Mammary epithelial cell (primary cell): ENCODE measurements around the gene F2RL3.

Experiments used
- CTCF ChIP-seq, 2 donors: IDR thresholded peaks in 1 of 2; conservative IDR thresholded peaks in 1 of 2; 2 replicates each; pipeline ENCODE4 v1.5.1; 2011 to 2012; ENCODE audit warnings: inconsistent platforms in 2 of 2, low read length in 2 of 2, mild to moderate bottlenecking in 2 of 2, control low read depth in 1 of 2, low read depth in 1 of 2; ENCODE audit not compliant: insufficient read depth in 1 of 2; ENCODE audit errors: extremely low read depth in 1 of 2
- EZH2 ChIP-seq: IDR thresholded peaks from 2 replicates; pipeline ENCODE4 v1.6.1; 2012; ENCODE audit warnings: low read length, inconsistent platforms, borderline replicate concordance

- TF ChIP-seq CTCF (conservative IDR thresholded peaks at IDR 0.05 in 1 of 2, IDR thresholded peaks at IDR 0.05 in 1 of 2; ENCODE audit: extremely low read depth in 1 of 2, insufficient read depth in 1 of 2, low read depth in 1 of 2, low read length in 2 of 2) (no peak), EZH2 (no peak)
Observed at GRCh38 chr19:16922949-16923348, 34.1 kb downstream of the F2RL3 start.
